ACC112 (cell line): ENCODE results near the gene LPO.

Experiments used
- H2AFZ ChIP-seq: fragments of 200-600 bp; sonication (generic); one replicate; pipeline ENCODE4 v1.6.0; 2017; ENCODE audit warnings: antibody characterized with exemption, low read length; ENCODE audit not compliant: unreplicated experiment
- H3K27ac ChIP-seq: fragments of 200-600 bp; sonication (generic); 2 replicates; pipeline ENCODE4 v1.5.1; 2014; ENCODE audit warnings: low read depth, mild to moderate bottlenecking, antibody characterized with exemption, low read length, moderate library complexity
- H3K27me3 ChIP-seq: fragments of 200-600 bp; sonication (generic); 2 replicates; pipeline ENCODE4 v1.6.1; 2014; ENCODE audit warnings: mild to moderate bottlenecking, antibody characterized with exemption, low read length, moderate library complexity, mixed read lengths; ENCODE audit not compliant: insufficient read depth
- H3K36me3 ChIP-seq: fragments of 200-600 bp; sonication (generic); 2 replicates; pipeline ENCODE4 v1.6.1; 2016; ENCODE audit warnings: mild to moderate bottlenecking, antibody characterized with exemption, low read length, moderate library complexity, mixed read lengths; ENCODE audit not compliant: insufficient read depth
- H3K4me1 ChIP-seq: fragments of 200-600 bp; sonication (generic); one replicate; pipeline ENCODE4 v1.6.1; 2016; ENCODE audit warnings: low read length, mixed read lengths; ENCODE audit not compliant: insufficient read depth, unreplicated experiment, control insufficient read depth
- H3K4me3 ChIP-seq: fragments of 200-600 bp; sonication (generic); 2 replicates; pipeline ENCODE4 v1.5.1; 2014; ENCODE audit warnings: mild to moderate bottlenecking, low read depth, low read length
- H3K79me2 ChIP-seq: fragments of 200-600 bp; sonication (generic); one replicate; pipeline ENCODE4 v1.6.0; 2016; ENCODE audit warnings: low read length; ENCODE audit not compliant: control insufficient read depth, unreplicated experiment, insufficient read depth

Gene LPO

DNA sequence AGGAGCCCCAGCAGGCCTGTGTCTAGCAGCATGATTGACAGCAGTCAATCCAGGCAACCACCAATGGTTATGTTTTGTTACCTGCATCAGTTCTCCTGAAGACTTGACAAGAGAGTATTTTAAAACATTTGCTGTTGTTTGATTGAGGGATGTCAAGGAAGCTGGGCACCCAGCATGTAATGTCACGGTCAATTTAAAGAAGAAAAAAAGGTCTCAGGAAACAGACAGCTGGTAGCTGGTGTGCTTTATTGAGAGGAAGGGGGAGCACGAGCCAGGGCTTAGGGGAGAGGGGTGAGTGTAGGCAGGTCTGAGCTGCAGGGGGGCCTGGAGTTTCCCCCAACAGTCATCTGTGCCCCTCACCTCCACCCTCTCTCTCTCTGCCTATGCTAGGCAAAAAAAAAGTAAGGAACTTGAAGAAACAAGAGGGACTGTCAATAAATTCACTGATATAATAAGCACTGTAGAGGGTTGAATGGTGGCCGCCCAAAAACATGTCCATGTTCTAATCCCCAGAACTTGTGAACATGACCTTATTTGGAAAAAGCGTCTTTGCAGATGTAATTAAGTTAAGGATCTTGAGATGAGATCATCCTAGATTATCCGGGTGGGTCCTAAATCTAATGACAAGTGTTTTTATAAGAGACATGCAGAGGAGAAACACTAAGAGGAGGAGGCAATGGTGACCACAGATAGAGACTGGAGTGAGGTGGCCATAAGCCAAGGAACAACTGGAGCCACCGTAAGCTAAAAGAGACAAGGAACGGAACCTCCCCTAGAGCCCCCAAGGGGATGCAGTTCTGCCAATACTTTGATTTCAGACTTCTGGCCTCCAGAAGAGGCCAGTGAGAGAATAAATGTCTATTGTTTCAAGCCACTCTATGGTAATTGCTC is 75.7 kb downstream of the LPO start:
- Histone ChIP-seq H3K27ac (no peak overlapping the region), H3K79me2 (no peaks in the 10 kb centered on the region), H3K4me1 (no peaks in the 10 kb centered on the region), H3K4me3 (no peak overlapping the region), H2AFZ (no peak overlapping the region), H3K36me3 (no peaks in the 10 kb centered on the region), H3K27me3 (peaks cover 25% of the 10 kb centered on the region)

DNA sequence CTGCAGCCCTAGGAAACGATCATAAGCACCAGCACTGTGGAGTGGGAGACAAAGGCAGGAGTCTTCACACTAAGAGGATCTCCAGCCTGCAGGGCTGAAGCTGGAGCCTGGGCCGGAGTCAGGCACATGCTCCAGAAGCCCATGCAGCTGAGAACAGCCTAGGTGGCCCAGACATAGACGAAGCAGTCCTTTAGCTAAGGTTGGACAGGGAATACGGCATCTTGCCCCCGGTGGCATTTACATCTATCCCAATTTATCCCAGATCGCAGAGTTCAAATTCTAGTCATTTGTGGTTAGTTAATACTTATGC is 76.3 kb downstream of the LPO start:
- Histone ChIP-seq H2AFZ (no peak overlapping the region), H3K27me3 (peaks cover 25% of the 10 kb centered on the region), H3K79me2 (no peaks in the 10 kb centered on the region), H3K27ac (no peak overlapping the region), H3K36me3 (no peaks in the 10 kb centered on the region), H3K4me1 (no peaks in the 10 kb centered on the region), H3K4me3 (no peak overlapping the region)

DNA sequence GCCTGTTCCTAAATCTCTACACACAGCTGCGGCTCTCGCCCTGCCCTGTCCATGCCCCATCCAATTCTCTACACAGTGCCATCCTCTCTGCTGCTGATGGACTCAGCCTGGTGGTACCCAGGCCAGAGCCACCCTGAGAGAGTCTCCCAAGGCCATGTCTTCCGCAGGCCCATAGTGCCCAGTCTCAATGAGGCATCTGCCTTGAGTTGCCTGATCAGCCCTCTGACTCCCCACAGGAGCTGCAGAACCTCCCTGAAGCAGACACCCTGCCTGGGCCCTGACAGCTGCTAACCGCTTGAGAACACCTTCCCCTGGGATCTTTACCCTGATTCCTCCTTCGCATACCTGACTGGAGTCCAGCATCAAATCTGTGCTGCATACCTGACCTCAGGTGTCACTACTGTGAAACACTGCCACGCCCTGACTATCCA is 76.9 kb downstream of the LPO start:
- H2AFZ ChIP-seq = no peak overlapping the region
- no peaks in the 10 kb centered on the region for H3K36me3 ChIP-seq
- no peaks in the 10 kb centered on the region for H3K4me1 ChIP-seq
- H3K27me3 ChIP-seq = peaks cover 25% of the 10 kb centered on the region
- H3K27ac ChIP-seq = no peak overlapping the region
- H3K4me3 ChIP-seq = no peak overlapping the region
- no peaks in the 10 kb centered on the region for H3K79me2 ChIP-seq

DNA sequence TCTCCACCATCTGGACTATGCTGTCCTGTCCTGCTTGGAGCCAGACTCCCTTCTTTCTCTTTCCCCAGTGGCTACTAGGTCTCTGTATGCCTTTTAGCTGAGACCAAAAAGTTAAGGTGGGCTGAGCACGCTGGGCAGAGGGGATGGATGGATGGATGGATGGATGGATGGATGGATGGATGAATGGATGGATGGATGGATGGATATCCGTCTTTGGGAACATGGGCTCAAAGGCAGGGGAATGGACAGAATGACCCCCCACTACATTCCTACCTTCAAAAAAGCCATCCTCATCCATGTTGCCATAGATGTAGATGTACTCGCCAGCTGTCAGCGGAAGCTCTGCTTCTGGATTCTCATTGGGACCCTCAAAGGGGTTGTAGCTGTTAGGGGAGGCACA is 77.4 kb downstream of the LPO start:
- H3K4me3 ChIP-seq = no peak overlapping the region
- H3K79me2 ChIP-seq = no peaks in the 10 kb centered on the region
- no peak overlapping the region for H2AFZ ChIP-seq
- H3K4me1 ChIP-seq = no peaks in the 10 kb centered on the region
- no peak overlapping the region for H3K27ac ChIP-seq
- peaks cover 25% of the 10 kb centered on the region for H3K27me3 ChIP-seq
- no peaks in the 10 kb centered on the region for H3K36me3 ChIP-seq

GRCh38 chr17:58316260-58316960 is 78.0 kb downstream of the LPO start:
- H3K4me1 ChIP-seq = no peaks in the 10 kb centered on the region
- no peak overlapping the region for H3K27ac ChIP-seq
- H3K27me3 ChIP-seq = peaks cover 25% of the 10 kb centered on the region

DNA sequence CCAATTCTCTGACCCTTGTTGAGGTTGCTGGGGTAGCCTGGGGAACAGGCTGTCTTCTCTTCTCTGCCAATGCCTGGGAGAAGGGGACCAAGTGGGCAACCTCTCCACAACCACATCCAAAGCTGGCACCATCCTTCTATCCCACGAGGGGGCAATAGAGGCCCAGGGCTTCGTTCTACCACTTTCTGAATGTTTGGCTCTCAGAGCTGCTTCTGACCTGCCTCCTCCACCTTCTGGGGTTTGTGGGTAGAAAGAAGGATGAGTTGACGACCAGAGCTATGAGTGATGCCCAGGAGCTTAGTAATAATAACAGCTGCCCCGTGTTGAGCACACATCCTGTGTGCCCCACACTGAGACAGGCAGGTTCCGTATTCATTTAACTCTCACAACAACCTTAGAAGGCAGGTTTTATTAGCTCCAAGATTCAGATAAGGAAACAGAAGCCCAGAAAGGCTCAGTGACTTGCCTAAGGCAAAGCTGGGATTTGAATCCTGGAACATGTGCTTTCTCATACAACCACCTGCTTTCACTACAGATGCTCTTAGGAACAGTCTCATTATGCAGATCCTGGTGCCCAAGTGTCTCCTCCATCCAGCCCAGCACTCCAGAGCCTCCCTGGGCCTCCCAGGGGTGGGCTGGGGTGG is 79.2 kb downstream of the LPO start:
- Histone ChIP-seq H3K36me3 (no peaks in the 10 kb centered on the region), H2AFZ (no peak overlapping the region), H3K27me3 (peaks cover 25% of the 10 kb centered on the region), H3K4me3 (no peak overlapping the region), H3K79me2 (no peaks in the 10 kb centered on the region), H3K27ac (no peak overlapping the region), H3K4me1 (no peaks in the 10 kb centered on the region)

More at GRCh38 chr17:58316260-58316960, 78.0 kb downstream of the LPO start:
- Histone ChIP-seq H3K79me2 (no peaks in the 10 kb centered on the region), H3K36me3 (no peaks in the 10 kb centered on the region), H3K4me3 (no peak overlapping the region), H2AFZ (no peak overlapping the region)

GRCh38 chr17:58318065-58318481 is 79.7 kb downstream of the LPO start:
- Histone ChIP-seq H3K79me2 (no peaks in the 10 kb centered on the region), H3K4me1 (no peaks in the 10 kb centered on the region), H3K36me3 (no peaks in the 10 kb centered on the region), H2AFZ (no peak overlapping the region), H3K4me3 (no peak overlapping the region), H3K27me3 (peaks cover 27% of the 10 kb centered on the region), H3K27ac (no peak overlapping the region)
